PC-3 (cell line): ENCODE data around the gene TRABD2B. TPM values are rescaled to one million over a fixed set of nuclear protein-coding genes. Genes with fewer than 3 reads are reported as not detected.

Source experiments
- ATAC-seq: fragments of 200-7000 bp; cut with Tn5 transposase; 2 replicates; pipeline ENCODE4 v1.9.1; 2020; ENCODE audit warnings: mild to moderate bottlenecking, moderate library complexity
- BruUV-seq: library from RNA; stranded (reverse); fragments of 400-500 nt; replicated peaks from 2 replicates; lab custom pipeline; 2021; lab: Mats Ljungman, UMichigan
- CTCF ChIA-PET: fragments of 300-600 bp; sonication (Branson Sonifier 250); formaldehyde crosslinking; loops from one replicate; lab custom pipeline; 2022; ENCODE audit warnings: antibody characterized with exemption; lab: Charles Lee
- POLR2A ChIA-PET: fragments of 300-600 bp; sonication (Branson Sonifier 250); formaldehyde crosslinking; loops from one replicate; lab custom pipeline; 2022; ENCODE audit warnings: antibody characterized with exemption; ENCODE audit not compliant: unreplicated experiment; lab: Charles Lee
- DNase-seq: peaks from one replicate; pipeline ENCODE4 v3.0.0-alpha.2; 2015
- H2AFZ ChIP-seq: fragments of 300-600 bp; sonication (generic); 2 replicates; pipeline ENCODE4 v1.6.0; 2016; ENCODE audit warnings: antibody characterized with exemption, low read length
- H3F3A ChIP-seq: fragments of 300-600 bp; sonication (generic); one replicate; pipeline ENCODE4 v1.6.0; 2017; ENCODE audit warnings: antibody characterized with exemption, low read length, control low read depth, mild to moderate bottlenecking; ENCODE audit not compliant: unreplicated experiment
- H3K27ac ChIP-seq: fragments of 300-600 bp; sonication (generic); 2 replicates; pipeline ENCODE4 v1.5.1; 2016; ENCODE audit warnings: mild to moderate bottlenecking, low read length
- H3K27me3 ChIP-seq: fragments of 300-600 bp; sonication (generic); 2 replicates; pipeline ENCODE4 v1.6.1; 2016; ENCODE audit warnings: low read length, mixed read lengths
- H3K36me3 ChIP-seq: fragments of 300-600 bp; sonication (generic); 2 replicates; pipeline ENCODE4 v1.6.1; 2016; ENCODE audit warnings: low read depth, mixed run types, low read length, mixed read lengths
- H3K4me1 ChIP-seq: fragments of 300-600 bp; sonication (generic); 2 replicates; pipeline ENCODE4 v1.5.1; 2016; ENCODE audit warnings: low read length; ENCODE audit not compliant: insufficient read depth
- H3K4me2 ChIP-seq: fragments of 300-600 bp; sonication (generic); 2 replicates; pipeline ENCODE4 v1.6.0; 2016; ENCODE audit warnings: low read length
- H3K4me3 ChIP-seq: fragments of 300-600 bp; sonication (generic); 2 replicates; pipeline ENCODE4 v1.5.1; 2016; ENCODE audit warnings: mild to moderate bottlenecking, low read length, mixed read lengths
- H3K79me2 ChIP-seq: fragments of 300-600 bp; sonication (generic); 2 replicates; pipeline ENCODE4 v1.6.1; 2017; ENCODE audit warnings: low read length, mixed read lengths
- H3K9ac ChIP-seq: fragments of 300-600 bp; sonication (generic); 2 replicates; pipeline ENCODE4 v1.6.0; 2016; ENCODE audit warnings: mild to moderate bottlenecking, low read length
- H3K9me2 ChIP-seq: fragments of 300-600 bp; sonication (generic); replicated peaks from 2 replicates; pipeline ENCODE4 v1.6.1; 2016; ENCODE audit warnings: mixed run types, low read length, mixed read lengths
- H3K9me3 ChIP-seq: fragments of 300-600 bp; sonication (generic); 2 replicates; pipeline ENCODE4 v1.6.1; 2016; ENCODE audit warnings: low read length, mixed read lengths
- H4K20me1 ChIP-seq: fragments of 300-600 bp; sonication (generic); 2 replicates; pipeline ENCODE4 v1.6.1; 2016; ENCODE audit warnings: low read length, mixed read lengths
- EZH2 ChIP-seq: fragments of 300-600 bp; sonication (generic); IDR thresholded peaks from one replicate; pipeline ENCODE4 v1.6.1; 2017; ENCODE audit warnings: antibody characterized with exemption, mild to moderate bottlenecking, low read length; ENCODE audit not compliant: unreplicated experiment
- EZH2phosphoT487 ChIP-seq: fragments of 300-600 bp; sonication (generic); IDR thresholded peaks from 2 replicates; pipeline ENCODE4 v1.6.1; 2018; ENCODE audit warnings: mild to moderate bottlenecking, antibody characterized with exemption, low read length, borderline replicate concordance
- intact Hi-C: fragments of 100-400 bp; cut with micrococcal nuclease; formaldehyde crosslinking; loops from 2 replicates; pipeline ENCODE4 v1.9.0; 2023
- total RNA-seq: library from RNA; depleted of rRNA; stranded (reverse); fragments of >200 nt; gene quantifications from 2 replicates; pipeline ENCODE4 v1.2.3, GENCODE V29; 2014
- TF ChIP-seq, protein P1 (sequence below): fragments of 300-600 bp; sonication (generic); conservative IDR thresholded peaks from 2 replicates; pipeline ENCODE4 v1.5.1; 2017; ENCODE audit warnings: antibody characterized with exemption, low read depth, mild to moderate bottlenecking, low read length

The TRABD2B gene
- total RNA-seq, 1 experiment from 2014 or later: 0.44 TPM

DNA sequence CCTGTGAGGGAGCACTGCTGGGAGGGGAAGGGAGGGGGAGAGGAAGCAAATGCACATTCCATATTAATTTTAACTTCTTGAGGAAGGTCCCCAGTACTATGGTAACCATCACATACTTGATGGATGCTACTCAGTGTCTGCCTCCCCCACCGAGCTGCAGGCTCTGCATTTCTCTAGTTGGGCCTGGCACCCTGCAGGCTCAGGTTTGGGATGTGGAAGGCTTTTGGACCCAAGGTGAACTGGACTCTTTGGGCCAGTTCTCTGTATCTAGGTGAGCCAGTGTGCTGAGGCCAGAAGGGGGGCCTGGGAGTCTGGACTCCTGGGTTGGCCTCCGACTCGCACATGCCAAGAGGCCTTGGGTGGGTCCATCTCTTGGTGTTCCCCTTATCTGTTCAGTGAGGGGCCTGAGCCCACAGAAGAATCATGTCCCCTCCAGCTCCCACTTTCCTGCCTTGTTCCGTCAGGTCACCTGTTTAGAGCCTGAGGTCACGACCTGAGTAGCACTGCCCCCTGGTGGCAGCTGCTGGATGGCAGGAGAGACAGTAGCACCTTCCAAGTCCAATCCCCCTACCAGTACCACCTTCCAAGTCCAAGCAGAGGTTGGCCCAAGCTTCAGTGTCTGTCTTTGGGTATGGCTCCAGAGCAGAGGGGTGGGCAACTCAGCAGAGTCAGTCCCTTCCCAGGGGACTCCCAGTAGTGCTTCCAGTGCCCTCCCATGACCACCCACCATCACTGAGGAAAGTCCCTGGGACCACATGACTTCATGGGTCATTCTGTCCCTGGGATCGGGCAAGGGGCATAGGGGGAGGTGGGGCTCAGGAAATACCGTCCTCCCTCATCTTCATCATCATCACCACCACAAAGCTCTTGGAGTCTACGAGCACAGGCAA, 241.8 kb downstream of the TRABD2B start:
- H3K9ac ChIP-seq: no peak overlapping the region
- H3K4me2 ChIP-seq: no peak overlapping the region
- no peak for TF ChIP-seq EZH2phosphoT487
- TF ChIP-seq, protein P1, sequence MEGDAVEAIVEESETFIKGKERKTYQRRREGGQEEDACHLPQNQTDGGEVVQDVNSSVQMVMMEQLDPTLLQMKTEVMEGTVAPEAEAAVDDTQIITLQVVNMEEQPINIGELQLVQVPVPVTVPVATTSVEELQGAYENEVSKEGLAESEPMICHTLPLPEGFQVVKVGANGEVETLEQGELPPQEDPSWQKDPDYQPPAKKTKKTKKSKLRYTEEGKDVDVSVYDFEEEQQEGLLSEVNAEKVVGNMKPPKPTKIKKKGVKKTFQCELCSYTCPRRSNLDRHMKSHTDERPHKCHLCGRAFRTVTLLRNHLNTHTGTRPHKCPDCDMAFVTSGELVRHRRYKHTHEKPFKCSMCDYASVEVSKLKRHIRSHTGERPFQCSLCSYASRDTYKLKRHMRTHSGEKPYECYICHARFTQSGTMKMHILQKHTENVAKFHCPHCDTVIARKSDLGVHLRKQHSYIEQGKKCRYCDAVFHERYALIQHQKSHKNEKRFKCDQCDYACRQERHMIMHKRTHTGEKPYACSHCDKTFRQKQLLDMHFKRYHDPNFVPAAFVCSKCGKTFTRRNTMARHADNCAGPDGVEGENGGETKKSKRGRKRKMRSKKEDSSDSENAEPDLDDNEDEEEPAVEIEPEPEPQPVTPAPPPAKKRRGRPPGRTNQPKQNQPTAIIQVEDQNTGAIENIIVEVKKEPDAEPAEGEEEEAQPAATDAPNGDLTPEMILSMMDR: peak; percentile 75
- no peaks in the 10 kb centered on the region for H3K36me3 ChIP-seq
- H3F3A ChIP-seq: no peaks in the 10 kb centered on the region
- H3K27me3 ChIP-seq: no peaks in the 10 kb centered on the region
- H3K9me2 ChIP-seq: no peaks in the 10 kb centered on the region
- H3K27ac ChIP-seq: no peak overlapping the region
- BruUV-seq: no TSS peak
- H3K4me1 ChIP-seq: no peaks in the 10 kb centered on the region
- ATAC-seq (no peak), DNase-seq (peak; percentile 25)
- ChIA-PET POLR2A (no interaction called here), CTCF (no interaction called here)
- H4K20me1 ChIP-seq: no peaks in the 10 kb centered on the region
- H3K9me3 ChIP-seq: no peaks in the 10 kb centered on the region
- intact Hi-C loops: no loop called here
- H3K4me3 ChIP-seq: no peak overlapping the region
- H3K79me2 ChIP-seq: no peaks in the 10 kb centered on the region
- H2AFZ ChIP-seq: no peak overlapping the region

DNA sequence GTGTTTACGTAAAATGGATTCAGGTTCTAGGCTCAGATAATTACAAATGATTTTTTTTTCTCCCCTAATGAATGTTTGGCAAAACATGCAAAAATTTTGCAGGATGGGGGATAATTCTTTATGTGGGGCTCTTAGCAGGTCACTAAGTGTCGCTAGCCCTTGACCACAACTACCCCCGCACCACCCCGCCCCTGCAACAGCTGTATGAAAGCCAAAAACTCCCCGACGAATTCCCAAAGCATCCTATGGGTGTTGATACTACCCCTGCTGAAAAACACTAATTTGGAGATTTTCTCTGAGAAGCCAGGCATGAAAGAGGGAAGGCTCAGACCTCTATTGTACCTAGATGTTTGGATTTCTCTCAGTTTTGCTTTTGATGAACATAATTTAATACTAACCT, 243.0 kb downstream of the TRABD2B start:
- H3F3A ChIP-seq: no peaks in the 10 kb centered on the region
- no peaks in the 10 kb centered on the region for H3K36me3 ChIP-seq
- ATAC-seq: no peak
- intact Hi-C loops: no loop called here
- ChIA-PET CTCF (no interaction called here), POLR2A (interaction anchor here (0.6 kb wide), 1 partner anchor 33 kb away, joined by 3 read pairs; no protein-coding TSS in a partner anchor)
- no peak overlapping the region for H2AFZ ChIP-seq
- H3K27me3 ChIP-seq: no peaks in the 10 kb centered on the region
- H3K4me2 ChIP-seq: no peak overlapping the region
- H3K9me2 ChIP-seq: no peaks in the 10 kb centered on the region
- H3K27ac ChIP-seq: no peak overlapping the region
- H3K4me3 ChIP-seq: no peak overlapping the region
- H4K20me1 ChIP-seq: no peaks in the 10 kb centered on the region
- no peaks in the 10 kb centered on the region for H3K9me3 ChIP-seq
- H3K79me2 ChIP-seq: no peaks in the 10 kb centered on the region
- TF ChIP-seq EZH2phosphoT487 (no peak), EZH2 (no peak)
- TF ChIP-seq, protein P1: no peak
- DNase-seq: no peak
- no peaks in the 10 kb centered on the region for H3K4me1 ChIP-seq
- no TSS peak for BruUV-seq
- H3K9ac ChIP-seq: no peak overlapping the region

DNA sequence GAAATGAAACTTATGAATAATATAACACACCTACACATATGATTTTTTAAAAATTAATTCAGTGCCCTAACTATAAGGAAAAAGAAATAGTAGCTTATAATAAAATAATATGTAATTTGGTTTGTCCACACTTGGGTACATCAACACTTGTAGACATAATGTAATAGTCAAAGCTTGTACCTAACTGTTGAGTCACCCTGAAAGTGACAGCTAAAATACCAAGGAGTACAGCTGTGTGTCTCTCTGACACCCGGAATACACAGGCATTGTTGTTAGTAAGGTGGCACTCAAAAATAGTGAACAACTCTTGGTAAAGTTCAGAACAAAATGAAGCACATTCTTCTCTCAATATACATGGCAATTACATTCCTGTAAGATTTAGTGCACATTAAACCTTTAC, 243.4 kb downstream of the TRABD2B start:
- Histone ChIP-seq H3K4me3 (no peak overlapping the region), H3K27me3 (no peaks in the 10 kb centered on the region), H4K20me1 (no peaks in the 10 kb centered on the region), H3F3A (no peaks in the 10 kb centered on the region), H3K9me2 (no peaks in the 10 kb centered on the region), H3K9me3 (no peaks in the 10 kb centered on the region), H3K27ac (no peak overlapping the region), H3K9ac (no peak overlapping the region), H3K4me2 (no peak overlapping the region), H2AFZ (no peak overlapping the region), H3K79me2 (no peaks in the 10 kb centered on the region), H3K36me3 (no peaks in the 10 kb centered on the region), H3K4me1 (no peaks in the 10 kb centered on the region)
- intact Hi-C loops: no loop called here
- ChIA-PET CTCF (no interaction called here), POLR2A (interaction anchor here (0.6 kb wide), 2 partner anchors 33 to 174 kb away, joined by 3 read pairs; no protein-coding TSS in a partner anchor)
- ATAC-seq (no peak), DNase-seq (no peak)
- TF ChIP-seq EZH2: no peak
- TF ChIP-seq, protein P1: no peak
- no peak for TF ChIP-seq EZH2phosphoT487
- no TSS peak for BruUV-seq
